ENCODE measurements around the gene HBD.
"Not testable (repeated sequence)": the region's sequence is repeated elsewhere in the genome, so short reads cannot be mapped to it uniquely, and the experiment has no call there.

HBD gene

GRCh38 chr11:5252919-5253265, 18.6 kb upstream of the HBD start:
- DNase-seq (ENCODE audit: low read depth), result no peak

GRCh38 chr11:5252192-5252918, 18.1 kb upstream of the HBD start:
- DNase-seq (ENCODE audit: low read depth), result no peak

- no peak for DNase-seq (ENCODE audit: low read depth)
These were observed 17.5 kb upstream of the HBD start for GRCh38 chr11:5251746-5252145.

- no peak for DNase-seq (ENCODE audit: low read depth)
These were observed 16.4 kb upstream of the HBD start for GRCh38 chr11:5250543-5251204.

- not testable (repeated sequence) for DNase-seq (ENCODE audit: low read depth)
These were observed 15.6 kb upstream of the HBD start, which contains the start of gene HBG1 for GRCh38 chr11:5249807-5250396. TSS of gene HBG1 (minus strand) at chr11:5249857. CDS start at chr11:5249804, 53 bp downstream.

GRCh38 chr11:5248498-5248897, 14.2 kb upstream of the HBD start:
- DNase-seq (ENCODE audit: low read depth), result not testable (repeated sequence)

- DNase-seq (ENCODE audit: low read depth), result no peak
These were observed 13.3 kb upstream of the HBD start for GRCh38 chr11:5247472-5248192.

- no peak for DNase-seq (ENCODE audit: low read depth)
These were observed 12.6 kb upstream of the HBD start for GRCh38 chr11:5246772-5247471.

GRCh38 chr11:5245155-5245554, 10.9 kb upstream of the HBD start:
- no peak for DNase-seq (ENCODE audit: low read depth)

GRCh38 chr11:5243816-5244180, 9.5 kb upstream of the HBD start:
- no peak for DNase-seq (ENCODE audit: low read depth)

- no peak for DNase-seq (ENCODE audit: low read depth)
These were observed 8.9 kb upstream of the HBD start for GRCh38 chr11:5242933-5243815.

GRCh38 chr11:5242208-5242607, 7.9 kb upstream of the HBD start:
- no peak for DNase-seq (ENCODE audit: low read depth)

- DNase-seq (ENCODE audit: low read depth), result no peak
These were observed 7.2 kb upstream of the HBD start for GRCh38 chr11:5241458-5241857.

GRCh38 chr11:5240458-5240857, 6.2 kb upstream of the HBD start:
- no peak for DNase-seq (ENCODE audit: low read depth)

- no peak for DNase-seq (ENCODE audit: low read depth)
These were observed 5.8 kb upstream of the HBD start for GRCh38 chr11:5240056-5240455.

GRCh38 chr11:5239046-5239445, 4.8 kb upstream of the HBD start:
- DNase-seq (ENCODE audit: low read depth), result no peak

GRCh38 chr11:5238486-5238885, 4.2 kb upstream of the HBD start:
- DNase-seq (ENCODE audit: low read depth), result no peak

- DNase-seq (ENCODE audit: low read depth), result no peak
These were observed 3.1 kb upstream of the HBD start for GRCh38 chr11:5237420-5237819.

- no peak for DNase-seq (ENCODE audit: low read depth)
These were observed 1.2 kb upstream of the HBD start for GRCh38 chr11:5235364-5236095.

- DNase-seq (ENCODE audit: low read depth), result no peak
These were observed 976 bp downstream of the HBD start for GRCh38 chr11:5233307-5233706.

- DNase-seq (ENCODE audit: low read depth), result no peak
These were observed 1.5 kb downstream of the HBD start for GRCh38 chr11:5232821-5233220.
